SK-N-SH treated with all-trans-retinoic acid at 6 μM for 48 hours (cell line): ENCODE measurements around the gene CFAP57.

Experiments used
- ATAC-seq: fragments of 200-7000 bp; cut with Tn5 transposase; 3 replicates; pipeline ENCODE4 v1.9.1; 2020; ENCODE audit warnings: mild to moderate bottlenecking, moderate library complexity
- ARNTL ChIP-seq: fragments of 450-650 bp; formaldehyde crosslinking; IDR thresholded peaks from 2 replicates; pipeline ENCODE4 v1.5.0; 2020; ENCODE audit warnings: low read depth, mild to moderate bottlenecking, moderate library complexity, borderline replicate concordance
- BACH2 ChIP-seq: fragments of 250-450 bp; sonication (Bioruptor Pico); IDR thresholded peaks from 2 replicates; pipeline ENCODE4 v1.9.0; 2021; ENCODE audit warnings: mild to moderate bottlenecking, borderline replicate concordance
- CSDC2 ChIP-seq: fragments of 250-450 bp; sonication (Bioruptor Pico); IDR thresholded peaks from 2 replicates; pipeline ENCODE4 v1.5.0; 2020; ENCODE audit warnings: mild to moderate bottlenecking, moderate library complexity
- ESRRG ChIP-seq: fragments of 250-450 bp; sonication (Bioruptor Pico); IDR thresholded peaks from 2 replicates; pipeline ENCODE4 v1.6.1; 2021; ENCODE audit warnings: mild to moderate bottlenecking
- GLIS3 ChIP-seq: fragments of 250-450 bp; sonication (Bioruptor Pico); IDR thresholded peaks from 2 replicates; pipeline ENCODE4 v1.5.0; 2020; ENCODE audit warnings: mild to moderate bottlenecking, moderate library complexity
- ISL1 ChIP-seq: fragments of 250-450 bp; sonication (Bioruptor Pico); IDR thresholded peaks from 2 replicates; pipeline ENCODE4 v2.1.2; 2022; ENCODE audit warnings: mild to moderate bottlenecking, moderate library complexity
- OSR1 ChIP-seq: fragments of 250-450 bp; sonication (Bioruptor Pico); IDR thresholded peaks from 2 replicates; pipeline ENCODE4 v1.8.0; 2022; ENCODE audit warnings: moderate library complexity, mild to moderate bottlenecking, inconsistent platforms
- RARB ChIP-seq: fragments of 250-450 bp; sonication (Bioruptor Pico); IDR thresholded peaks from 2 replicates; pipeline ENCODE4 v1.8.0; 2021; ENCODE audit warnings: mild to moderate bottlenecking, moderate library complexity
- SNAI2 ChIP-seq: fragments of 250-450 bp; sonication (Bioruptor Pico); IDR thresholded peaks from 2 replicates; pipeline ENCODE4 v1.5.0; 2020; ENCODE audit warnings: mild to moderate bottlenecking, moderate library complexity
- TCF4 ChIP-seq: fragments of 250-450 bp; sonication (Bioruptor Pico); IDR thresholded peaks from 2 replicates; pipeline ENCODE4 v1.8.0; 2021; ENCODE audit warnings: mild to moderate bottlenecking, moderate library complexity, borderline replicate concordance
- ZC3H10 ChIP-seq: fragments of 250-450 bp; sonication (Bioruptor Pico); IDR thresholded peaks from 2 replicates; pipeline ENCODE4 v1.5.1; 2021; ENCODE audit warnings: mild to moderate bottlenecking, moderate library complexity
- ZFP3 ChIP-seq: fragments of 250-450 bp; sonication (Bioruptor Pico); IDR thresholded peaks from 2 replicates; pipeline ENCODE4 v1.5.0; 2020; ENCODE audit warnings: mild to moderate bottlenecking, moderate library complexity
- ZFP30 ChIP-seq: fragments of 450-650 bp; formaldehyde crosslinking; IDR thresholded peaks from 2 replicates; pipeline ENCODE4 v1.5.0; 2022; ENCODE audit warnings: mild to moderate bottlenecking, moderate library complexity
- ZNF70 ChIP-seq: fragments of 450-650 bp; formaldehyde crosslinking; IDR thresholded peaks from 2 replicates; pipeline ENCODE4 v1.5.0; 2020; ENCODE audit warnings: mild to moderate bottlenecking, moderate library complexity
- ZNF8 ChIP-seq: fragments of 450-650 bp; formaldehyde crosslinking; IDR thresholded peaks from 2 replicates; pipeline ENCODE4 v1.5.0; 2020; ENCODE audit warnings: mild to moderate bottlenecking, moderate library complexity
- TF ChIP-seq, protein P1 (sequence below): fragments of 250-450 bp; sonication (Bioruptor Pico); IDR thresholded peaks from 2 replicates; pipeline ENCODE4 v1.5.1; 2021; ENCODE audit warnings: mild to moderate bottlenecking, moderate library complexity
- TF ChIP-seq, protein P2 (sequence below): fragments of 250-450 bp; sonication (Bioruptor Pico); IDR thresholded peaks from 2 replicates; pipeline ENCODE4 v1.5.0; 2020; ENCODE audit warnings: mild to moderate bottlenecking, moderate library complexity
- TF ChIP-seq, protein P3 (sequence below): fragments of 250-450 bp; sonication (Bioruptor Pico); IDR thresholded peaks from 2 replicates; pipeline ENCODE4 v1.5.1; 2020; ENCODE audit warnings: low read depth, mild to moderate bottlenecking, moderate library complexity
- TF ChIP-seq, protein P4 (sequence below): fragments of 250-450 bp; sonication (Bioruptor Pico); IDR thresholded peaks from 2 replicates; pipeline ENCODE4 v1.8.0; 2020; ENCODE audit warnings: mild to moderate bottlenecking, moderate library complexity, borderline replicate concordance
- TF ChIP-seq, protein P5 (sequence below): fragments of 250-450 bp; sonication (Bioruptor Pico); IDR thresholded peaks from 2 replicates; pipeline ENCODE4 v1.8.0; 2021; ENCODE audit warnings: low read depth, mild to moderate bottlenecking, moderate library complexity, borderline replicate concordance

Gene CFAP57

DNA sequence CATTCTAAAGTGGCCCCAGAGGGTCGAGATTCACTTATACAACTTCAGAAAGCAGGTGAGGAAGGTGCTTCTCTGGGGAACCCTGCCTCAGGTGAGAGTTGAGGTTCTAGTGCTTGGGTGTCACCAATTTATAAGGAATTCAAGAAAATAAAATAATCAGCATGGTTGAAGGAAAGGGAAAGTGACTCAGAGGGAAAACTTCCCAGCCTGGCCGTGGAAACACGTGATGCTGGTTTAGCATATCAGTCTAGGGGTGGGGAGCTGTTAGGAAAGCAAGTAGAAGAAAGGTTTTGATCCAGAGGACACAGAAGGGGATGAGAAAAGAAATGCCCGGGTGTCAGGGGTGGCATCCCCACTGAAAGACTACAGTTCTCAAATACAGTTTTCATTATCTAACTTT lies 59.9 kb downstream of the CFAP57 start:
- peak; percentile 73 for ATAC-seq
- TF ChIP-seq ARNTL (CRISPR knock-in tag): no peak
- no peak for TF ChIP-seq TCF4 (CRISPR knock-in tag)

DNA sequence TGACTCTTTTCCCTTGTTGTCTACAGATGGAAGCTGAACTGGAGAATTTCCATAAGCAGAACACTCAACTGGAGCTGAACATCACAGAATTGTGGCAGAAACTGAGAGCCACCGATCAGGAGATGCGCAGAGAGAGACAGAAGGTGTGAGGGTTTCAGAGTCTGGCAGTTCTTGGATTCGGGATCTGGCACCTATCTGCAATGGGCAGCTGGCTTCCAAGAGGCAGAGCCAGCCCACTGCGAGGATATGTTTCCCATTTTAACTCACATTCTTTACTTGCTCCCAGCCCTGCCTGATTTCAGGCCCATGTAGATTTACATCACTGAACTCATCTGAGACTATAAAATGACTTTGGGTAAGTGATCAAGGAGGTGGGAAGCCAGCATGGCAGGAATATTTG lies 60.4 kb downstream of the CFAP57 start:
- ATAC-seq: peak; percentile 46
- TF ChIP-seq ESRRG (CRISPR knock-in tag) (no peak), ISL1 (CRISPR knock-in tag) (no peak), ZFP30 (no peak), ZNF70 (CRISPR knock-in tag) (no peak), ZC3H10 (no peak), OSR1 (no peak), CSDC2 (CRISPR knock-in tag) (no peak), ARNTL (CRISPR knock-in tag) (no peak), RARB (no peak), BACH2 (CRISPR knock-in tag) (no peak), ZNF8 (no peak), SNAI2 (CRISPR knock-in tag) (no peak), ZFP3 (CRISPR knock-in tag) (no peak)
- TF ChIP-seq, protein P1, sequence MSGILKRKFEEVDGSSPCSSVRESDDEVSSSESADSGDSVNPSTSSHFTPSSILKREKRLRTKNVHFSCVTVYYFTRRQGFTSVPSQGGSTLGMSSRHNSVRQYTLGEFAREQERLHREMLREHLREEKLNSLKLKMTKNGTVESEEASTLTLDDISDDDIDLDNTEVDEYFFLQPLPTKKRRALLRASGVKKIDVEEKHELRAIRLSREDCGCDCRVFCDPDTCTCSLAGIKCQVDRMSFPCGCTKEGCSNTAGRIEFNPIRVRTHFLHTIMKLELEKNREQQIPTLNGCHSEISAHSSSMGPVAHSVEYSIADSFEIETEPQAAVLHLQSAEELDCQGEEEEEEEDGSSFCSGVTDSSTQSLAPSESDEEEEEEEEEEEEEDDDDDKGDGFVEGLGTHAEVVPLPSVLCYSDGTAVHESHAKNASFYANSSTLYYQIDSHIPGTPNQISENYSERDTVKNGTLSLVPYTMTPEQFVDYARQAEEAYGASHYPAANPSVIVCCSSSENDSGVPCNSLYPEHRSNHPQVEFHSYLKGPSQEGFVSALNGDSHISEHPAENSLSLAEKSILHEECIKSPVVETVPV (CRISPR knock-in tag): no peak
- TF ChIP-seq, protein P2, sequence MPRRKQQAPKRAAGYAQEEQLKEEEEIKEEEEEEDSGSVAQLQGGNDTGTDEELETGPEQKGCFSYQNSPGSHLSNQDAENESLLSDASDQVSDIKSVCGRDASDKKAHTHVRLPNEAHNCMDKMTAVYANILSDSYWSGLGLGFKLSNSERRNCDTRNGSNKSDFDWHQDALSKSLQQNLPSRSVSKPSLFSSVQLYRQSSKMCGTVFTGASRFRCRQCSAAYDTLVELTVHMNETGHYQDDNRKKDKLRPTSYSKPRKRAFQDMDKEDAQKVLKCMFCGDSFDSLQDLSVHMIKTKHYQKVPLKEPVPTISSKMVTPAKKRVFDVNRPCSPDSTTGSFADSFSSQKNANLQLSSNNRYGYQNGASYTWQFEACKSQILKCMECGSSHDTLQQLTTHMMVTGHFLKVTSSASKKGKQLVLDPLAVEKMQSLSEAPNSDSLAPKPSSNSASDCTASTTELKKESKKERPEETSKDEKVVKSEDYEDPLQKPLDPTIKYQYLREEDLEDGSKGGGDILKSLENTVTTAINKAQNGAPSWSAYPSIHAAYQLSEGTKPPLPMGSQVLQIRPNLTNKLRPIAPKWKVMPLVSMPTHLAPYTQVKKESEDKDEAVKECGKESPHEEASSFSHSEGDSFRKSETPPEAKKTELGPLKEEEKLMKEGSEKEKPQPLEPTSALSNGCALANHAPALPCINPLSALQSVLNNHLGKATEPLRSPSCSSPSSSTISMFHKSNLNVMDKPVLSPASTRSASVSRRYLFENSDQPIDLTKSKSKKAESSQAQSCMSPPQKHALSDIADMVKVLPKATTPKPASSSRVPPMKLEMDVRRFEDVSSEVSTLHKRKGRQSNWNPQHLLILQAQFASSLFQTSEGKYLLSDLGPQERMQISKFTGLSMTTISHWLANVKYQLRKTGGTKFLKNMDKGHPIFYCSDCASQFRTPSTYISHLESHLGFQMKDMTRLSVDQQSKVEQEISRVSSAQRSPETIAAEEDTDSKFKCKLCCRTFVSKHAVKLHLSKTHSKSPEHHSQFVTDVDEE (CRISPR knock-in tag): no peak
- TF ChIP-seq, protein P3, sequence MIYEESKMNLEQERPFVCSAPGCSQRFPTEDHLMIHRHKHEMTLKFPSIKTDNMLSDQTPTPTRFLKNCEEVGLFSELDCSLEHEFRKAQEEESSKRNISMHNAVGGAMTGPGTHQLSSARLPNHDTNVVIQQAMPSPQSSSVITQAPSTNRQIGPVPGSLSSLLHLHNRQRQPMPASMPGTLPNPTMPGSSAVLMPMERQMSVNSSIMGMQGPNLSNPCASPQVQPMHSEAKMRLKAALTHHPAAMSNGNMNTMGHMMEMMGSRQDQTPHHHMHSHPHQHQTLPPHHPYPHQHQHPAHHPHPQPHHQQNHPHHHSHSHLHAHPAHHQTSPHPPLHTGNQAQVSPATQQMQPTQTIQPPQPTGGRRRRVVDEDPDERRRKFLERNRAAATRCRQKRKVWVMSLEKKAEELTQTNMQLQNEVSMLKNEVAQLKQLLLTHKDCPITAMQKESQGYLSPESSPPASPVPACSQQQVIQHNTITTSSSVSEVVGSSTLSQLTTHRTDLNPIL (CRISPR knock-in tag): no peak
- TF ChIP-seq, protein P4, sequence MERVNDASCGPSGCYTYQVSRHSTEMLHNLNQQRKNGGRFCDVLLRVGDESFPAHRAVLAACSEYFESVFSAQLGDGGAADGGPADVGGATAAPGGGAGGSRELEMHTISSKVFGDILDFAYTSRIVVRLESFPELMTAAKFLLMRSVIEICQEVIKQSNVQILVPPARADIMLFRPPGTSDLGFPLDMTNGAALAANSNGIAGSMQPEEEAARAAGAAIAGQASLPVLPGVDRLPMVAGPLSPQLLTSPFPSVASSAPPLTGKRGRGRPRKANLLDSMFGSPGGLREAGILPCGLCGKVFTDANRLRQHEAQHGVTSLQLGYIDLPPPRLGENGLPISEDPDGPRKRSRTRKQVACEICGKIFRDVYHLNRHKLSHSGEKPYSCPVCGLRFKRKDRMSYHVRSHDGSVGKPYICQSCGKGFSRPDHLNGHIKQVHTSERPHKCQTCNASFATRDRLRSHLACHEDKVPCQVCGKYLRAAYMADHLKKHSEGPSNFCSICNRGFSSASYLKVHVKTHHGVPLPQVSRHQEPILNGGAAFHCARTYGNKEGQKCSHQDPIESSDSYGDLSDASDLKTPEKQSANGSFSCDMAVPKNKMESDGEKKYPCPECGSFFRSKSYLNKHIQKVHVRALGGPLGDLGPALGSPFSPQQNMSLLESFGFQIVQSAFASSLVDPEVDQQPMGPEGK (CRISPR knock-in tag): no peak
- TF ChIP-seq, protein P5, sequence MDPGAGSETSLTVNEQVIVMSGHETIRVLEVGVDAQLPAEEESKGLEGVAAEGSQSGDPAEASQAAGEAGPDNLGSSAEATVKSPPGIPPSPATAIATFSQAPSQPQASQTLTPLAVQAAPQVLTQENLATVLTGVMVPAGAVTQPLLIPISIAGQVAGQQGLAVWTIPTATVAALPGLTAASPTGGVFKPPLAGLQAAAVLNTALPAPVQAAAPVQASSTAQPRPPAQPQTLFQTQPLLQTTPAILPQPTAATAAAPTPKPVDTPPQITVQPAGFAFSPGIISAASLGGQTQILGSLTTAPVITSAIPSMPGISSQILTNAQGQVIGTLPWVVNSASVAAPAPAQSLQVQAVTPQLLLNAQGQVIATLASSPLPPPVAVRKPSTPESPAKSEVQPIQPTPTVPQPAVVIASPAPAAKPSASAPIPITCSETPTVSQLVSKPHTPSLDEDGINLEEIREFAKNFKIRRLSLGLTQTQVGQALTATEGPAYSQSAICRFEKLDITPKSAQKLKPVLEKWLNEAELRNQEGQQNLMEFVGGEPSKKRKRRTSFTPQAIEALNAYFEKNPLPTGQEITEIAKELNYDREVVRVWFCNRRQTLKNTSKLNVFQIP (CRISPR knock-in tag): no peak

DNA sequence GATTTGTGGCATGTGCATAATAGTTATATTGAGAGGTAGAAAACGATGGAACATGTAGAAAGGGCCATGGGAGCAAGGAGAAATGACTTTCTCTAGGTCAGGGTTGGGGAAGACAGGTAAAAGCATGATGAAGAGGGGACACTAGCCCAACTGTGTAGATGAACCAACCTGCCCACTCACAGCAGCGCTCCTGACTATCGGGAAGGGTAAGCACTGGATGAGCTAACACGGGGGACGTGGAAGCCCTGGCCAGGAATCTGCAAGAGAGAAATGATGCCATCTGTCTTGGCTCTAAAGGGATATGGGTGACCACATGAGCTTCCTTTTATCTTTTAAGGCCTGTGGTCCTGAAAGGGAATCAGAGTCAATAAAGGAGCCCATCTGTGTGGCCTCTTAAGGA lies 61.5 kb downstream of the CFAP57 start:
- no peak for TF ChIP-seq CSDC2 (CRISPR knock-in tag)
- no peak for TF ChIP-seq ZC3H10
- TF ChIP-seq, protein P2 (CRISPR knock-in tag): no peak
- no peak for TF ChIP-seq GLIS3
- TF ChIP-seq SNAI2 (CRISPR knock-in tag): no peak
- ATAC-seq: no peak
